Measurements from ENCODE around the gene LRCH4. TPM values are rescaled to one million over a fixed set of nuclear protein-coding genes. Genes with fewer than 3 reads are reported as not detected.

The LRCH4 gene
- total RNA-seq, 1 experiment from 2014 or later = 17.0 TPM

DNA sequence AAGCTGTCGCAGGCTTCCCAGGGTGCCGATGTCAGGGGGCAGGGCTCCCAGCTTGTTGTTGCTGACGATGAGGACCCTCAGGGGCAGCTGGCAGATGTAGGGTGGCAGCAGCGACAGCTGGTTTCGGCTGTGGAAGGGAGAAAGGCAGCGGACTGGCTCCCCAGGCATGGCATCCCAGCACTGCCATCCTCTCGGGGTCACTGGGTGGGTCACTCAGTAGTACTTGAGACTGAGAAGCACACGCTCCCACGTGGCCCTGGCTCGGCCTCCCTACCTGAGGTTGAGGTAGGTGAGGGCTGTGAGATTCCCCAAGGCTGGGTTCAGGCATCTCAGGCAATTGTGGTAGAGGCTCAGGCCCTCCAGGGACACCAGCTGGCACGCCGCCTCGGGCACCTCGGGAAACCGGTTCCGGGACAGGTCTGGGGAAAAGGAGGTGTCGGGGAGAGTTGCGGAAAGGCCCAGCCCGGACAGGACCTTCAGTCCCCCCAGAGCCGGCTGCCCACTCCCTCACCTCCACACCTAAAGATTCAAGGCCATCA lies 3.8 kb downstream of the LRCH4 start:
- no peak for DNase-seq (ENCODE audit: low read depth in 1 of 2, low spot score in 2 of 2)
- no peaks in the 10 kb centered on the region for H3K27me3 ChIP-seq (replicated peaks)
- peaks cover 70% of the 10 kb centered on the region for H3K36me3 ChIP-seq
- no peak overlapping the region for H3K27ac ChIP-seq
- H3K9me3 ChIP-seq (replicated peaks) = no peaks in the 10 kb centered on the region
- no peak overlapping the region for H3K4me3 ChIP-seq
- H3K4me1 ChIP-seq (replicated peaks) = peaks cover 10% of the 10 kb centered on the region

GRCh38 chr7:100580466-100581283 lies 5.3 kb downstream of the LRCH4 start:
- DNase-seq (ENCODE audit: low read depth in 1 of 2, low spot score in 2 of 2) = no peak
- H3K27ac ChIP-seq = no peak overlapping the region
- peaks cover 10% of the 10 kb centered on the region for H3K4me1 ChIP-seq (replicated peaks)
- H3K27me3 ChIP-seq (replicated peaks) = no peaks in the 10 kb centered on the region
- H3K36me3 ChIP-seq = peaks cover 81% of the 10 kb centered on the region
- H3K9me3 ChIP-seq (replicated peaks) = no peaks in the 10 kb centered on the region
- H3K4me3 ChIP-seq = no peak overlapping the region

DNA sequence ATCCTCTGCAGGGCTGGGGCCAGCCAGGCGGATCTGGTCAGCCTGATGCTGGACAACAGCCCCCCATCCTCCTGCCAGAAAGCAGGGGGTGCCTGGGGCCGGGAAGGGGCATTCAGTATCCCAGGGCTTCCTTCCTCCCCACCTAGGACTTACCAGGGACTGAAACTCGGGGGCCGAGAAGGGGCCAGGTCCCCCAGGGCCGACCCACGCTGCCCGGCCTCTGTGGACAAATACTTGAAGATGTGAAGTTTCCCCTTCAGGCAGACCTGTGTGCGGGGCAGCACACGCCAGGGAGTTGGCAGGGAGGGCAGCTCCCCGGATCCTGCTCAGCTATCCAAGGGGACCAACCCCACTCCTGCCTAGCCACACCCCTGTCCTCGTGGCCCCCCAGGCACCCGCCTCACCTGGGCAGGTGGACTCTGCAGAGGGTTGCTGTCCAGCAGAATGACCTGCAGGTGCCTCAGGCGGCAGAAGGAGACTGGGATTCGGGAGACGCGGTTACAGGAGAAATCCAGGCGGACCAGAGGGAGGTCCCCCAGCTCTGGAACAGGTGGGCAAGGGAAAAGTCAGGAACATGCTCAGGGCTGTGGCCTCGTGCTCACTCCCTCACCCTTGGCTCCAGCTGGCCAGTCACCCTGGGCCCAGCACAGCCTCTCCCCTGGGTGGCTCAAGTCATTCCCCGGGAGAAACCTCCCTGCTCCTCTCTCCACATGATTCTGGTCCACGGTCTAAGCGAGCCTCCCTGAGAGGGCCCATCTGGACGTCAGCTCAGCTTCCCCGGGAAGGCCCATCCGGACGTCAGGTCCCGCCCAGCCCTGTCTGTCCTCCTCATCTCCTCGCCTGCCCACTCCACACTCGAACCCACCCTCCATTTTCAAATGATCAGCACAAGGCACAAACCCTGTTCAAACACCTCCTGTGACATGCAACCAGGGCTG lies 7.4 kb downstream of the LRCH4 start:
- H3K4me3 ChIP-seq = no peak overlapping the region
- H3K4me1 ChIP-seq (replicated peaks) = no peaks in the 10 kb centered on the region
- no peak overlapping the region for H3K27ac ChIP-seq
- H3K36me3 ChIP-seq = peaks cover 93% of the 10 kb centered on the region
- no peaks in the 10 kb centered on the region for H3K9me3 ChIP-seq (replicated peaks)
- DNase-seq (ENCODE audit: low read depth in 1 of 2, low spot score in 2 of 2) = no peak
- H3K27me3 ChIP-seq (replicated peaks) = no peaks in the 10 kb centered on the region

- H3K9me3 ChIP-seq (replicated peaks) = no peaks in the 10 kb centered on the region
- H3K4me3 ChIP-seq = no peak overlapping the region
- no peak overlapping the region for H3K27ac ChIP-seq
- H3K36me3 ChIP-seq = peaks cover 86% of the 10 kb centered on the region
- H3K27me3 ChIP-seq (replicated peaks) = no peaks in the 10 kb centered on the region
- no peaks in the 10 kb centered on the region for H3K4me1 ChIP-seq (replicated peaks)
- DNase-seq (ENCODE audit: low read depth in 1 of 2, low spot score in 2 of 2) = no peak
Observed at GRCh38 chr7:100577507-100577906, 8.4 kb downstream of the LRCH4 start.

DNA sequence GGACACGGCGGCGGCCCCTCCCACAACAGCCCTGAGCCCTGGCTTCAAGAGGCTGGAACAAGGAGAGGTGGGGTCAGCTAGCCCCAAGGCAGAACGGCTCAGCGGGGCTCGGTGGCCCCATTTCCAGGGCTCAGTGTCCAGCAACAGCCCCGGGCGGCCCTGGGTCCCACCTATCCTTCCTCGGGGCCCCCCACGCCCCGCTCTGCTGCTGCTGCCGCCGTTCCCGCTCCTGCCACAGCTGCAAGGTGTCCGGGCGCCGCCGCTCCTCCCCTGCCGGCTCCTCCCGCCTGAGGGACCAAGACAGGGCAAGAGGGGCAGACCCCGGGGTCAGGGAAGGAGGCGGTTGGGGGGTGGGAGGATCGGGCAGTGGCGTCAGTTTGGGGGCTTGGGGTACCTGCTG lies 8.8 kb downstream of the LRCH4 start:
- no peaks in the 10 kb centered on the region for H3K27me3 ChIP-seq (replicated peaks)
- no peak overlapping the region for H3K27ac ChIP-seq
- peaks cover 82% of the 10 kb centered on the region for H3K36me3 ChIP-seq
- no peak for DNase-seq (ENCODE audit: low read depth in 1 of 2, low spot score in 2 of 2)
- H3K4me1 ChIP-seq (replicated peaks) = no peaks in the 10 kb centered on the region
- H3K4me3 ChIP-seq = no peak overlapping the region
- no peaks in the 10 kb centered on the region for H3K9me3 ChIP-seq (replicated peaks)

DNA sequence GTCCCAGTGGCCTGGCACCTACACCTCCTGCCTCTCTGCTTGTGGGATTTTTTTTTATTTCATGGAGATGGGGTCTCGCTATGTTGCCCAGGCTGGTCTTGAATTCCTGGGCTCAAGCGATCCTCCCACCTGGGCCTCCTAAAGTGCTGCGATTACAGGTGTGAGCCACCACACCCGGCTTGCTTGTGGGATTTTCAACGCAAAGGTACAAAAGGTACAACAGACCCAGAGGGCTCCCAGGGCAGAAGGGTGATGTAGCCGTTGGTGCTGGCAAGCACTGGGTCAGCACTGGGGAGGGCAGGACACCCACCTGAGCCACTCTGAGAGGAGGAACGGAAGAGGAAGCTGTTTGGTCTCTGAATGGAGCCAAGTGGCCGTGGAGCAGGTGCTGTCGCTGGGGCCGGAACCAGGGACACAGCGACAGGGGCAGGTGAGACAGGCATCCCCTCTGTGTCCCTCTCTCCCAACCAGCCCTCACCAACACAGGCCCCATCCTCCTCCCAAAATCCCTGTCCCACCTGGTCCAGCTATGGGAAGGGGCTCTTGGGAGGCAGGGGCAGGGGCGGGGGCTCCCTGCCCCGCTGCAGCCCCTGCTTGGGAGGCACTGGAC lies 9.4 kb downstream of the LRCH4 start:
- no peak for DNase-seq (ENCODE audit: low read depth in 1 of 2, low spot score in 2 of 2)
- peaks cover 76% of the 10 kb centered on the region for H3K36me3 ChIP-seq

GRCh38 chr7:100575746-100576383 lies 10.1 kb downstream of the LRCH4 start:
- DNase-seq (ENCODE audit: low read depth in 1 of 2, low spot score in 2 of 2) = no peak
- no peaks in the 10 kb centered on the region for H3K4me1 ChIP-seq (replicated peaks)
- no peaks in the 10 kb centered on the region; the same call in 1 of the 2 replicates for H3K27me3 ChIP-seq (replicated peaks)
- no peak overlapping the region for H3K27ac ChIP-seq
- peaks cover 70% of the 10 kb centered on the region for H3K36me3 ChIP-seq
- H3K4me3 ChIP-seq = no peak overlapping the region
- no peaks in the 10 kb centered on the region for H3K9me3 ChIP-seq (replicated peaks)

More for the DNA sequence above, 9.4 kb downstream of the LRCH4 start:
- Histone ChIP-seq H3K4me3 (no peak overlapping the region), H3K4me1 (replicated peaks) (no peaks in the 10 kb centered on the region), H3K27ac (no peak overlapping the region), H3K27me3 (replicated peaks) (no peaks in the 10 kb centered on the region), H3K9me3 (replicated peaks) (no peaks in the 10 kb centered on the region)

DNA sequence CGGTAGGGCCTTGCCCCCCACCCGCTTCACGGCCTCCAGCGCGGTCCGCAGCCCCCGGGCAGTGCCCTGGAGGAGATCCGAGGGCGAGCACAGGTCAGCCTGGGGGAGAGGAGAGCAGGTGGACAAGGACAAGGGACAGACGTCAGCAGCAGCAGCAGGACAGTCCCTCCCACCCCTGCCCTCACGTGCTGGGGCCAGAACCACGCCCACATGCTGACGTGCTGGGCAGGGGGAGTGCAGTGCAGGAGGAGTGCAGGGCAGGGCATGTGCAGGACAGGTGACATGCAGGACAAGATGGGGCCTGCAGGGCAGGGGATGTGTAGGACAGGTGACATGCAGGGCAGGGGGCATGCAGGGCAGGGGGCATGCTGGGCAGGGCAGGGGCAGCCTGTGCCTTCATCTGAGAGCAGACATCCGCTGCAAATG lies 10.7 kb downstream of the LRCH4 start:
- H3K4me1 ChIP-seq (replicated peaks) = peaks cover 4% of the 10 kb centered on the region
- peaks cover 3% of the 10 kb centered on the region for H3K27me3 ChIP-seq (replicated peaks)
- peaks cover 63% of the 10 kb centered on the region for H3K36me3 ChIP-seq
- H3K4me3 ChIP-seq = no peak overlapping the region
- H3K27ac ChIP-seq = no peak overlapping the region
- DNase-seq (ENCODE audit: low read depth in 1 of 2, low spot score in 2 of 2) = no peak
- no peaks in the 10 kb centered on the region for H3K9me3 ChIP-seq (replicated peaks)

DNA sequence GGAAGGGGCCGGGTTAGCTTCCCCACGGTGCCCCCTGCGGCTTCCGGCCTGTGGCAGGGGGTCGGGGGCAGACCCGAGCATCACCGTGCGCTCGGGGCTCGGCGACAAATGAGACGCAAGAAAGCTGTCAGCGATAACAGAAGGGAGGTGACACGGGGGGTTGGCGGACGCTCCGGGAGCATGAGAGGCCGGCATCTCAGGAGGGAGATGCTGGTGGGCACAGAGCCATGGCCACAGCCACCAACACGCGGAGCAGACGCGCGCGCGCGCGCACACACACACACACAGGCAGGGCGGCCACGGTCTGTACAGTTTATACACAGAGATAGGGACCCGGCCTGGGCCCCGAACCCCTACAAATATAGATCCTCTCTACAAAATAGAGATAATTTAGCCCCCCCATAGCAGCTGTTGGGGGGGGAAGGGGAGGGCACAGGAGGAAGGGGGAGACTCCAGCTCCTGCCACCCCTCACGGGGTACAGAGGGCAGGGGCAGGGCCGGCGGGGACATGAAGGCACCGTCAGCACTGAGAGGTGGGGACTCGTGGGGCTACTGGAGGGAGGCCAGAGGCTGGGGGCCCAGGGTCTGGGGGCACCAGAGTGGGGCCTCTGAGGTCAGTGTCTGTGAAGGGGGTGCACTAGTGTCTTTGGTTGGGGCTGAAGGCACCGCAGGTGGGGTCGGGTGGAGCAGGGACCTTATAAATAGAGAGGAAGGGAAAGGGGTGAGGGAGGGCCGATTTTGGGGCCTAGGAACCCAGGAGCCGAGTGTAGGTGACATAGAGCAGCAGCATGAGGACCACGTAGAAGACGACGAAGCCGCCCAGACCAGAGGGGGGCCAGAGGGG lies 11.3 kb downstream of the LRCH4 start:
- Histone ChIP-seq H3K36me3 (peaks cover 57% of the 10 kb centered on the region), H3K27ac (no peak overlapping the region), H3K9me3 (replicated peaks) (0 out of 2 replicates have a peak, but pooled peaks cover 3% of the 10 kb centered on the region), H3K27me3 (replicated peaks) (peaks cover 10% of the 10 kb centered on the region), H3K4me3 (no peak overlapping the region), H3K4me1 (replicated peaks) (peaks cover 10% of the 10 kb centered on the region)
- DNase-seq (ENCODE audit: low read depth in 1 of 2, low spot score in 2 of 2) = no peak

- Histone ChIP-seq H3K4me1 (replicated peaks) (peaks cover 13% of the 10 kb centered on the region), H3K27me3 (replicated peaks) (peaks cover 17% of the 10 kb centered on the region), H3K9me3 (replicated peaks) (0 out of 2 replicates have a peak, but pooled peaks cover 3% of the 10 kb centered on the region), H3K27ac (no peak within 1 kb of the TSS), H3K4me3 (no peak within 1 kb of the TSS), H3K36me3 (peaks cover 49% of the 10 kb centered on the region)
- DNase-seq (ENCODE audit: low read depth in 1 of 2, low spot score in 2 of 2) = no peak
Observed at GRCh38 chr7:100573691-100574361, 12.1 kb downstream of the LRCH4 start, which contains the start of gene SAP25. Gene SAP25, minus strand, starts transcription at chr7:100573900. Its CDS starts 158 bp downstream, at chr7:100573742.

GRCh38 chr7:100572949-100573675 lies 12.8 kb downstream of the LRCH4 start:
- Histone ChIP-seq H3K36me3 (peaks cover 42% of the 10 kb centered on the region), H3K27ac (no peak overlapping the region), H3K4me1 (replicated peaks) (peaks cover 13% of the 10 kb centered on the region), H3K9me3 (replicated peaks) (0 out of 2 replicates have a peak, but pooled peaks cover 3% of the 10 kb centered on the region), H3K4me3 (no peak overlapping the region), H3K27me3 (replicated peaks) (peaks cover 17% of the 10 kb centered on the region)
- no peak for DNase-seq (ENCODE audit: low read depth in 1 of 2, low spot score in 2 of 2)
